Stomach (tissue), 9 donors: ENCODE data around the gene CYS1. TPM values are rescaled to one million over a fixed set of nuclear protein-coding genes. Genes with fewer than 3 reads are reported as not detected.

Experiments used
- DNase-seq, 2 donors: peaks; one replicate each; pipeline versions ENCODE4 v3.0.0 to v3.0.0-alpha.2; 2013 to 2019
- H3K27ac ChIP-seq, 5 donors: fragments of 200-600 bp in 4 of 5; sonication (generic) in 4 of 5; one replicate each; pipeline ENCODE4 v1.5.1; 2013 to 2019; ENCODE audit warnings: mild to moderate bottlenecking in 1 of 5, moderate library complexity in 1 of 5
- H3K27me3 ChIP-seq, 3 donors: fragments of 200-600 bp; sonication (generic); one replicate each; pipeline ENCODE4 v1.5.1; 2017 to 2019; ENCODE audit warnings: mixed run types in 1 of 3
- H3K36me3 ChIP-seq, 4 donors: fragments of 200-600 bp; sonication (generic); 1 replicate in 3 of 4; 2 replicates in 1 of 4; pipeline ENCODE4 v1.5.1; 2016 to 2019
- H3K4me1 ChIP-seq, 4 donors: fragments of 200-600 bp; sonication (generic); one replicate each; pipeline ENCODE4 v1.5.1; 2016 to 2019
- H3K4me3 ChIP-seq, 4 donors: fragments of 200-600 bp; sonication (generic) in 3 of 4; one replicate each; pipeline ENCODE4 v1.5.1; 2016 to 2019; ENCODE audit warnings: mild to moderate bottlenecking in 1 of 4
- H3K9me3 ChIP-seq, 4 donors: fragments of 200-600 bp; sonication (generic); one replicate each; pipeline ENCODE4 v1.5.1; 2016 to 2019
- CTCF ChIP-seq, 7 experiments: fragments of 450-650 bp in 4 of 7; fragments of 200-600 bp in 3 of 7; sonication (generic) in 3 of 7; IDR thresholded peaks; one replicate each; pipeline ENCODE4 v1.5.1; 2016 to 2019; ENCODE audit warnings: antibody characterized with exemption in 7 of 7, control low read depth in 2 of 7, mild to moderate bottlenecking in 1 of 7
- EP300 ChIP-seq: sonication (generic); formaldehyde crosslinking; IDR thresholded peaks from one replicate; pipeline ENCODE4 v1.6.1; 2017; ENCODE audit warnings: antibody characterized with exemption
- POLR2A ChIP-seq, 4 donors: fragments of 450-650 bp; IDR thresholded peaks; one replicate each; pipeline ENCODE4 v1.6.1; 2016; ENCODE audit warnings: antibody characterized with exemption in 4 of 4, control low read depth in 2 of 4, mild to moderate bottlenecking in 1 of 4, moderate library complexity in 1 of 4
- POLR2AphosphoS5 ChIP-seq, 3 donors: sonication (generic); formaldehyde crosslinking; IDR thresholded peaks; one replicate each; pipeline ENCODE4 v1.6.1; 2016; ENCODE audit warnings: antibody characterized with exemption in 3 of 3
- WGBS, 5 donors: extraction: QIAGEN DNeasy Blood & Tissue Kit in 3 of 5; methylation state at CpG; one replicate each; pipeline versions ENCODE4 v1.1.5 to v1.1.7; 2013 to 2018; 5-methylcytosine and 5-hydroxymethylcytosine counted together
- intact Hi-C: fragments of 100-400 bp; cut with DNase I; formaldehyde crosslinking; loops from one replicate; pipeline ENCODE4 v1.15.1; 2023; ENCODE audit warnings: low total_unique reads
- polyA plus RNA-seq, 3 donors: library from polyadenylated mRNA; stranded (reverse); fragments of 200-250 nt; gene quantifications; one replicate each; pipeline ENCODE4 v1.2.3, GENCODE V29; 2013
- total RNA-seq, 5 donors: library from RNA; depleted of rRNA; stranded (reverse); fragments of >200 nt; gene quantifications; one replicate each; pipeline versions ENCODE4 v1.1.0 to v1.2.3, GENCODE V29; 2014 to 2016
- donor health status: healthy with polysubstance abuse.
- donor health status: Bipolar disorder and iron deficiency.
- donor health status: healthy.

The CYS1 gene
- total and polyA plus RNA-seq, 8 donors = 1.1 to 33.8 (median 3.9) TPM; not detected in 1

- DNase-seq = no peak
- 29 to 53% (median 47%) methylated on average over 5 of the region's 5 CpGs for WGBS, 5 donors
- intact Hi-C loops = no loop called here
These were observed 9.5 kb upstream of the CYS1 start for GRCh38 chr2:10089565-10090190.

GRCh38 chr2:10087360-10087759 lies 7.1 kb upstream of the CYS1 start:
- intact Hi-C loops = no loop called here
- no peak overlapping the region for H3K4me3 ChIP-seq
- DNase-seq = no peak
- no peaks in the 10 kb centered on the region for H3K36me3 ChIP-seq
- TF ChIP-seq POLR2A (IDR thresholded peaks at IDR 0.05) = no peak
- TF ChIP-seq EP300 = no peak
- no peak for TF ChIP-seq CTCF (IDR thresholded peaks at IDR 0.05)
- no peak for TF ChIP-seq POLR2AphosphoS5 (IDR thresholded peaks at IDR 0.05)
- peaks cover 0 to 39% (median 16%) of the 10 kb centered on the region in 3 donors for H3K27me3 ChIP-seq
- no peak overlapping the region for H3K27ac ChIP-seq
- no peaks in the 10 kb centered on the region for H3K9me3 ChIP-seq
- 51 to 73% (median 57%) methylated on average over 8 of the region's 8 CpGs for WGBS, 5 donors
- H3K4me1 ChIP-seq = peaks cover 5 to 19% (median 13%) of the 10 kb centered on the region in 4 donors

More at GRCh38 chr2:10089565-10090190, 9.5 kb upstream of the CYS1 start:
- Histone ChIP-seq H3K9me3 (no peaks in the 10 kb centered on the region), H3K36me3 (no peaks in the 10 kb centered on the region), H3K4me3 (no peak overlapping the region), H3K4me1 (peaks cover 5 to 15% (median 10%) of the 10 kb centered on the region in 4 donors), H3K27ac (no peak overlapping the region), H3K27me3 (peaks cover 0 to 37% (median 7%) of the 10 kb centered on the region in 3 donors)
- TF ChIP-seq EP300 (no peak), POLR2A (IDR thresholded peaks at IDR 0.05) (no peak), POLR2AphosphoS5 (IDR thresholded peaks at IDR 0.05) (no peak), CTCF (IDR thresholded peaks at IDR 0.05) (no peak)

GRCh38 chr2:10086950-10087349 lies 6.7 kb upstream of the CYS1 start:
- WGBS, 5 donors = 32 to 66% (median 35%) methylated on average over 4 of the region's 4 CpGs
- H3K27me3 ChIP-seq = peaks cover 0 to 40% (median 17%) of the 10 kb centered on the region in 3 donors
- no peaks in the 10 kb centered on the region for H3K36me3 ChIP-seq
- no peak overlapping the region for H3K27ac ChIP-seq
- DNase-seq = peak in 1 of 2 donors; percentile 50
- H3K4me1 ChIP-seq = peaks cover 5 to 19% (median 13%) of the 10 kb centered on the region in 4 donors
- intact Hi-C loops = no loop called here
- TF ChIP-seq POLR2A (IDR thresholded peaks at IDR 0.05) (no peak), CTCF (IDR thresholded peaks at IDR 0.05) (no peak), EP300 (no peak), POLR2AphosphoS5 (IDR thresholded peaks at IDR 0.05) (no peak)
- H3K4me3 ChIP-seq = no peak overlapping the region
- no peaks in the 10 kb centered on the region for H3K9me3 ChIP-seq

- H3K4me3 ChIP-seq = no peak overlapping the region
- H3K27ac ChIP-seq = no peak overlapping the region
- DNase-seq = peak in 1 of 2 donors; percentile 46
- WGBS, 5 donors = 60 to 82% (median 69%) methylated on average over 11 of the region's 11 CpGs
- H3K36me3 ChIP-seq = no peaks in the 10 kb centered on the region
- H3K9me3 ChIP-seq = no peaks in the 10 kb centered on the region
- H3K27me3 ChIP-seq = peaks cover 0 to 43% (median 19%) of the 10 kb centered on the region in 3 donors
- TF ChIP-seq EP300 (no peak), POLR2AphosphoS5 (IDR thresholded peaks at IDR 0.05) (no peak), CTCF (IDR thresholded peaks at IDR 0.05) (no peak), POLR2A (IDR thresholded peaks at IDR 0.05) (no peak)
- peaks cover 1 to 13% (median 8%) of the 10 kb centered on the region in 4 donors for H3K4me1 ChIP-seq
- intact Hi-C loops = no loop called here
These were observed 5.5 kb upstream of the CYS1 start for GRCh38 chr2:10085668-10086059.
